ENCODE results near the gene CNR2. TPM values are rescaled to one million over a fixed set of nuclear protein-coding genes. Genes with fewer than 3 reads are reported as not detected.

The CNR2 gene
- polyA plus RNA-seq, 1 of the 3 experiments (the other 2 are of a cell fraction): not detected

DNA sequence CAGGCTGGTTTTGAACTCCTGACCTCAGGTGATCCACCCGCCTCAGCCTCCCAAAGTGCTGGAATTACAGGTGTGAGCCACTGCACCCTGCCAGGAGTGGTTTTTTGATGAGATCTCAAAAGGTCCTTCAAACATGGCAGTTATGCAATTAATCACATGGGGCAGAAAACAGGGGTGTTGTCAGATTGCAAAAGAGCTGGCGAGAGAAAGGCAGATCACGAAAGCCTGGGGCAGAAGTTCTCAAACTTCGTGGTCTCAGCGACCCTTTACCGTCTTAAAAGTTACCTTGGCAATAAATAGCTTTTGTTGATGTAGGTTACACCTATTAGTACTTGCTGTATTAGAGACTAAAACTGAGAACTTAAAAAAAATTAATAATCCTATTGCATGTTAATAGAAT, 16.1 kb downstream of the CNR2 start (continued):
- TF ChIP-seq, protein P1, sequence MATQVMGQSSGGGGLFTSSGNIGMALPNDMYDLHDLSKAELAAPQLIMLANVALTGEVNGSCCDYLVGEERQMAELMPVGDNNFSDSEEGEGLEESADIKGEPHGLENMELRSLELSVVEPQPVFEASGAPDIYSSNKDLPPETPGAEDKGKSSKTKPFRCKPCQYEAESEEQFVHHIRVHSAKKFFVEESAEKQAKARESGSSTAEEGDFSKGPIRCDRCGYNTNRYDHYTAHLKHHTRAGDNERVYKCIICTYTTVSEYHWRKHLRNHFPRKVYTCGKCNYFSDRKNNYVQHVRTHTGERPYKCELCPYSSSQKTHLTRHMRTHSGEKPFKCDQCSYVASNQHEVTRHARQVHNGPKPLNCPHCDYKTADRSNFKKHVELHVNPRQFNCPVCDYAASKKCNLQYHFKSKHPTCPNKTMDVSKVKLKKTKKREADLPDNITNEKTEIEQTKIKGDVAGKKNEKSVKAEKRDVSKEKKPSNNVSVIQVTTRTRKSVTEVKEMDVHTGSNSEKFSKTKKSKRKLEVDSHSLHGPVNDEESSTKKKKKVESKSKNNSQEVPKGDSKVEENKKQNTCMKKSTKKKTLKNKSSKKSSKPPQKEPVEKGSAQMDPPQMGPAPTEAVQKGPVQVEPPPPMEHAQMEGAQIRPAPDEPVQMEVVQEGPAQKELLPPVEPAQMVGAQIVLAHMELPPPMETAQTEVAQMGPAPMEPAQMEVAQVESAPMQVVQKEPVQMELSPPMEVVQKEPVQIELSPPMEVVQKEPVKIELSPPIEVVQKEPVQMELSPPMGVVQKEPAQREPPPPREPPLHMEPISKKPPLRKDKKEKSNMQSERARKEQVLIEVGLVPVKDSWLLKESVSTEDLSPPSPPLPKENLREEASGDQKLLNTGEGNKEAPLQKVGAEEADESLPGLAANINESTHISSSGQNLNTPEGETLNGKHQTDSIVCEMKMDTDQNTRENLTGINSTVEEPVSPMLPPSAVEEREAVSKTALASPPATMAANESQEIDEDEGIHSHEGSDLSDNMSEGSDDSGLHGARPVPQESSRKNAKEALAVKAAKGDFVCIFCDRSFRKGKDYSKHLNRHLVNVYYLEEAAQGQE (IDR thresholded peaks at IDR 0.05; ENCODE audit: low read depth, low read length): no peak
- no peak for TF ChIP-seq RXRA (IDR thresholded peaks at IDR 0.05; ENCODE audit: borderline replicate concordance, low read depth)
- TF ChIP-seq, protein P2, sequence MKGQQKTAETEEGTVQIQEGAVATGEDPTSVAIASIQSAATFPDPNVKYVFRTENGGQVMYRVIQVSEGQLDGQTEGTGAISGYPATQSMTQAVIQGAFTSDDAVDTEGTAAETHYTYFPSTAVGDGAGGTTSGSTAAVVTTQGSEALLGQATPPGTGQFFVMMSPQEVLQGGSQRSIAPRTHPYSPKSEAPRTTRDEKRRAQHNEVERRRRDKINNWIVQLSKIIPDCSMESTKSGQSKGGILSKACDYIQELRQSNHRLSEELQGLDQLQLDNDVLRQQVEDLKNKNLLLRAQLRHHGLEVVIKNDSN (IDR thresholded peaks at IDR 0.05; ENCODE audit: borderline replicate concordance, low read depth): no peak

DNA sequence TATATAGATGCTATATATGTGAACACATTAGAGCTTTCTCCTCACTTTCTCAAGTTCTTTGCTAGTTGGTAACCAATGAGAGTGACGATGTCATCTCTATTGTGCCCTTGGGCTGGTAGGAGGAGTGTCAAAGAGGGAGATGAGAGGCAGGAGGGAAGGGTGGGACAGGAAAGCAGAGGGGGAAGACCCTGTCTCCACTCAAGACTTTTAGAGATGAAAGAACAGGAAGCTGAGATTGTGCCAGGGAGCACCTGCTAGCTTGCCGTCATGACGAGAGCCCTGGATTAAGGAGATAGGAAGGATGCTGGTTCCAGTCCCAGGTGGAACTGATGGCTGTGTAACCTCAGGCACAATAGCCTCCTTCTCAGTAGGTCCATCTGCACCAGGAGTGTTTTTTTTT, 16.7 kb downstream of the CNR2 start:
- DNase-seq: no peak
- Histone ChIP-seq H3K9me2 (no peaks in the 10 kb centered on the region), H3K79me2 (ENCODE audit: insufficient read depth) (no peaks in the 10 kb centered on the region), H3K4me3 (ENCODE audit: low read depth in 2 of 2, low read length in 1 of 2) (no peak overlapping the region), H4K20me1 (ENCODE audit: insufficient read depth) (no peaks in the 10 kb centered on the region), H3K4me2 (no peak overlapping the region), H3K27ac (ENCODE audit: low read depth in 2 of 2, low read length in 1 of 2) (no peak overlapping the region), H3K27me3 (ENCODE audit: insufficient read depth) (peaks cover 5% of the 10 kb centered on the region; the same call in 1 of the 2 replicates), H3K9me3 (no peaks in the 10 kb centered on the region), H2AFZ (ENCODE audit: low read depth) (no peak overlapping the region), H3K9ac (no peak overlapping the region), H3K4me1 (ENCODE audit: control insufficient read depth in 1 of 2, insufficient read depth in 2 of 2, low read depth in 1 of 2, low read length in 1 of 2) (no peaks in the 10 kb centered on the region), H3K36me3 (replicated peaks in 1 of 2; ENCODE audit: control insufficient read depth in 1 of 2, insufficient read depth in 2 of 2, low read length in 1 of 2) (no peaks in the 10 kb centered on the region), H3F3A (replicated peaks; ENCODE audit: insufficient read depth) (no peaks in the 10 kb centered on the region)
- ChIA-PET CTCF (interaction anchor here (0.9 to 1.7 kb wide), 4 partner anchors 9 to 86 kb away, joined by 3 to 6 read pairs (median 3); no protein-coding TSS in a partner anchor), POLR2A (no interaction called here)
- no peak for TF ChIP-seq SIN3A (IDR thresholded peaks at IDR 0.05; ENCODE audit: borderline replicate concordance, low read depth, low read length)
- TF ChIP-seq, protein P3, sequence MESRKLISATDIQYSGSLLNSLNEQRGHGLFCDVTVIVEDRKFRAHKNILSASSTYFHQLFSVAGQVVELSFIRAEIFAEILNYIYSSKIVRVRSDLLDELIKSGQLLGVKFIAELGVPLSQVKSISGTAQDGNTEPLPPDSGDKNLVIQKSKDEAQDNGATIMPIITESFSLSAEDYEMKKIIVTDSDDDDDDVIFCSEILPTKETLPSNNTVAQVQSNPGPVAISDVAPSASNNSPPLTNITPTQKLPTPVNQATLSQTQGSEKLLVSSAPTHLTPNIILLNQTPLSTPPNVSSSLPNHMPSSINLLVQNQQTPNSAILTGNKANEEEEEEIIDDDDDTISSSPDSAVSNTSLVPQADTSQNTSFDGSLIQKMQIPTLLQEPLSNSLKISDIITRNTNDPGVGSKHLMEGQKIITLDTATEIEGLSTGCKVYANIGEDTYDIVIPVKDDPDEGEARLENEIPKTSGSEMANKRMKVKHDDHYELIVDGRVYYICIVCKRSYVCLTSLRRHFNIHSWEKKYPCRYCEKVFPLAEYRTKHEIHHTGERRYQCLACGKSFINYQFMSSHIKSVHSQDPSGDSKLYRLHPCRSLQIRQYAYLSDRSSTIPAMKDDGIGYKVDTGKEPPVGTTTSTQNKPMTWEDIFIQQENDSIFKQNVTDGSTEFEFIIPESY (IDR thresholded peaks at IDR 0.05; ENCODE audit: borderline replicate concordance, low read depth): no peak
- TF ChIP-seq ELF1 (IDR thresholded peaks at IDR 0.05): no peak
- no peak for TF ChIP-seq SMC3 (IDR thresholded peaks at IDR 0.05; ENCODE audit: low read depth, low read length)
- TF ChIP-seq MEF2A (IDR thresholded peaks at IDR 0.05; ENCODE audit: borderline replicate concordance, low read depth): no peak
- TF ChIP-seq YY1 (IDR thresholded peaks at IDR 0.05; ENCODE audit: low read depth): no peak
- TF ChIP-seq FOSL2 (IDR thresholded peaks at IDR 0.05; ENCODE audit: borderline replicate concordance, low read depth): no peak
- TF ChIP-seq RFX5 (IDR thresholded peaks at IDR 0.05; ENCODE audit: low read length): no peak
- WGBS (ENCODE audit: low lambda C conversion rate): 68% methylated on average over 3 of the region's 3 CpGs
